HG02973 (cell line): ENCODE measurements around the gene CREBRF.
A peak's percentile ranks its signal among the peaks of the same experiment; 100 is the strongest.
"Not testable (repeated sequence)": the region's sequence is repeated elsewhere in the genome, so short reads cannot be mapped to it uniquely, and the experiment has no call there.

Experiments used
- ATAC-seq: cut with Tn5 transposase; IDR thresholded peaks from one replicate; pipeline ENCODE4 v1.9.1; 2021; ENCODE audit warnings: moderate library complexity; ENCODE audit not compliant: unreplicated experiment

CREBRF gene

DNA sequence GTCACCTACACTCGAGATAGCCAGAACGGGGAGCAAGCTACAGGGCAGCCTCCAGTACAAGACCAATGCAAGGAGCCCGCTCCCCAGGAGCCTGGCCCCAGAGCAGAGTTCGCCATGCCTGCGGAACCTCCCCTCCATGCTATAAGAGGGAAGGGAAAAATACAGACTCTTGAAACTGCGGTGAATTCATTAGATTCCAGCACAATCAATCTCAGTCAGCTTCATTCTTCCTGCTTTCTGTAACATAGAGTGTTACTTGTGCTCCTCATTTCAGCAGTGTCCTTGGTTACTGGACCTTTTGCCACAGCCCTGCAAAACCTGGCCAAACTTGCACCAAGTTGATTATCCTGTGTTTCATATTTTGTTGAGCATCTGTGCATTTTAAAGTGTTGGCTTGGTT lies 22.2 kb upstream of the CREBRF start:
- ATAC-seq: no peak

DNA sequence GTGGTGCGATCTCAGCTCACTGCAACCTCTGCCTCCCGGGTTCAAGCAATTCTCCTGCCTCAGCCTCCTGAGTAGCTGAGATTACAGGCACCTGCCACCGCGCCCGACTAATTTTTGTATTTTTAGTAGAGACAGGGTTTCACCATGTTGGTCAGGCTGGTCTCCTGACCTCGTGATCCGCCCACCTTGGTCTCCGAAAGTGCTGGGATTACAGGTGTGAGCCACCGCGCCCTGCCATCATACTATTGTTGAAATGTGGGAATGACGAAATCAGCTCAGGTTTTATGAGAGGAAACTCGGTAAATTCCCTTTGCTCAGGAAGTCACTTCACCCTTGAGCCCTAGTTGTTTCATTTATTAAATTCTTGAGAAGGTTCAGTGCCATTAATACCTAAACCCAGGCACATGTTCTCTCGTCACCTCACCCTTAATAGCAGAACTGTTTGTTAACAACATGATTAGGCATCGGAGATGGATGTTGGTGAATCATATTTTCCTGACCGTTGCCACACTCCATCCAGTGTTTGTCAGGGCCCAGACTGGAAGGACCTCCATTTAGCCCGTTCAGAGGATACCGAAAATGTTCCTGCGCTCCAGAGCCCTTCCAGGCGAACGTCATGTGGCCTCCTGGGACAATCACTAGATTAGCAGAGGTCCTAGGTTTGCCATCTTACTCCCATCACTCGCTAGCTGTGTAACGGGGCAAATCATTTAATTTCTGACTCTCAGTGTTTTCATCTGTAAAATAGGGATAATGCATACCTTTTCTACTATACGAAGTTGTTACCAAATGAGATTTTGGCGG lies 20.0 kb upstream of the CREBRF start:
- ATAC-seq: peak; percentile 47

DNA sequence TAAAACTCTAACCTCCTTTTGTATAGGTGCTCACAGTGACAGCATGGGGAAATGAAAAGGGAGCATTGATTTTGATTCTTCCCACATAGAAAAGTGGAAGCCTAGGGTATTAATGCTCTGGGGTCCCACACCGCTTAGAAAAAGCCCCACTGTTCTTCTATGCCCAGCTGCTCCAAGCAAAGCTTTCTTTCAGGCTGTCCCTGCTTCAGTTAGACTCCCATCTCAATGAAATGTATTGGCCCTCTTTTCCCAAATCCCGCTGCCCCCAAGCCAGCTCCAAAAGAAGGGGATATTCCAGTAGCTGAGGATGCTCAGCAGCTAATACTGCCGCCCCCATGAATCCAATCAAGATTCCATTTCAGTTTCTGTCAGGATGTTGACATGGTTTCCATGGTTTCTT lies 17.0 kb upstream of the CREBRF start:
- no peak for ATAC-seq

DNA sequence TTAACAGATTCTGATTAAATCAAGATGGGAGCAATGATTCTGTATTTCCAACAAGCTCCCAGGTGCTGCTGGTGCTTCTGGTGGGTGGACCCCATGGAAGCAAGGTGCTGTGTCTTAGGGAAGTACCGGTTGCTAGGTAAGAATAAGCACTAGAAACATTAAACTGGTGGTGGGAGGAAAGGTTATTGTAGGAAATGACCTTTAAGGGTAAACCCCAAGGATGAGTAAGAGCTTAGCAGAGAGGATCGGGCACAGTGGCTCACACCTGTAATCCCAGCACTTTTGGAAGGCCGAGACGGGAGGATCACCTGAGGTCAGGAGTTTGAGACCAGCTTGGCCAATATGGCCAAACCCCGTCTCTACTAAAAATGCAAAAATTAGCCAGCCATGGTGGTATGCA lies 16.2 kb upstream of the CREBRF start:
- ATAC-seq: no peak

DNA sequence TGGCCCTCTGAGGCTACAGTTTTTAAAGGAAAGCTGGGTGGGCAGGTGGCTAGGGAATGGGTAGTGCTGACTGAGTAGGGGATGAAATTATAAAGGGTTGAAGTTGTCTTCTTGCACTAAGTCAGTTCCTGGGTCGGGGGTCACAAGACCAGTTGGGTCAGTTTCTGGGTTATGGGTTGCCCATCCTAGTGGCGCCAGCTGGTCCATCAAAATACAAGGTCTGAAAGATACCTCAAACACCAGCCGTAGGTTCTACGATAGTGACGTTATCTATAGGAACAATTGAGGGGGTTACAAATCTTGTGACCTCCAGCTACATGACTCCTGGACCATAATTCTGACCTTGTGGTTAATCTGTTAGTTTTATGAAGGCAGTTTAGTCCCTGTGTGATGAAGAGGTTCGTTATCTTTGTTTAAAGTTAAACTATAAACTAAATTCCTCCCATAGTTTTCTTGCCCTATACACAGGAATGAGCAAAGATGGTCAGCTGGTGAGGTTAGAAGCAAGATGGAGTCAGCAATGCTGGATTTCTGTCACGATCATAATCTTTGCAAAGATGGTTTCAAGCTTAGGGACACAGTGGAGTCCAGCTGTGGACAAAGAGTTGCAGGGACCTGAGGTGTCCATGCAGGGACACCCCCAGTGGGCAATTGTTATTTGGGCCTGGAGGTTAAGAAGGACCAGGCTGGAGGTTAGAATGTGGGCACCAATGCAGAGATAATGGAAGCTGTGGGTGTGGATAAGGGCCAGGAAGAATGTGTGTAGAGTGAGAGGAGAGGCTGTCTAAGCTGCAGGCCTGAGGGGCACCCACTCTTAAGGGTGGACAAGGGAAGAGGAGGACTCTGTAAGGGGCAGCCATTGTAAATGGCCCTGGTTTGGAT lies 14.0 kb upstream of the CREBRF start:
- no peak for ATAC-seq

DNA sequence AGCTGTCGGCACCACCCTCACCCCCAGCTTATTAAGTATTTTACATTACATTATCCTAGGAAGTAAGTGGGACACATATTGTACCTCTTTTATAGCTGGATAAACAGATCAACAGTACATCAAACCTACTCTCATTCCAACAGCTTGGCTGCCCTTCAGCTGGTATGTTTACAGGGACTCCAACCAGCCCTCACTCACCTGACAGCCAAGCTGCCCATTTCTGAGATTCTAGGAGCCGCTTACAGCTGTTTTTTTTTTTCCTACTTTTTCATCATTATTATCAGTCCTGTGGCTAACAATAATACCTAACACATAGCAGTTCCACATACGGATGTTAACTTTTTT lies 13.4 kb upstream of the CREBRF start:
- no peak for ATAC-seq

DNA sequence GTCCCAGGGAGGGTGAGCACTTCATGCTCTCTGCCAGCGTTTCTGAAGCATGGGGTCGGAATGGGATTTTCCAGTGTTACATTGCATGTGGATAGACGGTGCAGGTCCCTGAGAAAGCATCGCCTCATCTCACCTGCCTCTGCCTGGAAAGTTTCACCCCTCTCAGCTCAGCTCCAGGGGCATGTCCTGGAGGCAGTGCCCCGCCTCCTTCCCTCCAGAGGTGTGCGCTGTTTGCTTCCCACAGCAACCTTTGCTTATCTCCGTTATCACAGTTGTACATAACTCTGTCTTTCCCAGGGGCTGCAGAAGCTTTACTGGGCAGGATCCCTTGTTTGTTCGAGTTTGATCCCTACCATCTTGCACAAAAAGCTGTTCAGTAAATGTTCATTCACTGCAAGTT lies 10.7 kb upstream of the CREBRF start:
- ATAC-seq: no peak

DNA sequence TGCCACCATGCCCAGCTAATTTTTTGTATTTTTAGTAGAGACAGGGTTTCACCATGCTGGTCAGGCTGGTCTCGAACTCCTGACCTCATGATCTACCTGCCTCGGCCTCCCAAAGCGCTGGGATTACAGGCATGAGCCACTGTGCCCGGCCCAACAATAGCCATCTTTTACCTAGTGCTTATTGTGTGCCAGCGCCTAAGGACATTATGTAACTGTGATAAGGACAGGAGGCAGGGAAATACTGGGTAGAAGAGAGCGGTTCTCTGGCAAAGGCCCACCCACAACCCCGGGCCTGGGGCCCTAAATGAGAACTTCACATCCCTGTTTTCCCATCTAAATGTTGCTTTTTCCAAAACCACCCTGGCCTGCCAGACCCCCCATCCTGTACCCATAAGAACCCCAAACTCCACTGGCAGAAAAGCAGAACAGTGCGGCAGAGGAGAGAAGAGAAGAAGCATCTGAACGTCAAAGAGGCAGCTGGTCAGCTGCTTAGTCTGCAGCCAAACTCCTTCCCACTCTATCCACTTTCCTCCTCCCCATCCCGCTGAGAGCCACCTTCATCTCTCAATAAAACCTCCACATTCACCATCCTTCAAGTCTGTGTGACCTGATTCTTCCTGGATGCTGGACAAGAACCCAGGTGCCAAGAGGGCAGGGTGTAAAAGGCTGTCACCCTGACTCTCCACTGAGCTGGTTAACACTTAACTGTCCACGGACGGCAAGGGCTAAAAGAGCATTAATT lies 8.9 kb upstream of the CREBRF start:
- ATAC-seq: not testable (repeated sequence)

DNA sequence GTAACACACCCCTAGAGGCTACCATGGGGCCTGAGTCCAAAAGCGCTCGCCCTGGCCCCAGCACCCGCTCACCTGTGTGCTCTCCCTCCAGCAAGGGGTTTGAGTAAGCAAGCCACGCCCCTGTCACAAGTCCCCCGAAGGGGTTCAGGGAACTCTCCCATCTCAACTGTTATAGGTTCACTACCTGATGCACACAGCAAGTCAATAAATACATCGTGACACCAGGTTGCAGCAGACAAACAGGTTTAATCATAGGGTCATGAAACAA lies 8.4 kb upstream of the CREBRF start:
- ATAC-seq: no peak

DNA sequence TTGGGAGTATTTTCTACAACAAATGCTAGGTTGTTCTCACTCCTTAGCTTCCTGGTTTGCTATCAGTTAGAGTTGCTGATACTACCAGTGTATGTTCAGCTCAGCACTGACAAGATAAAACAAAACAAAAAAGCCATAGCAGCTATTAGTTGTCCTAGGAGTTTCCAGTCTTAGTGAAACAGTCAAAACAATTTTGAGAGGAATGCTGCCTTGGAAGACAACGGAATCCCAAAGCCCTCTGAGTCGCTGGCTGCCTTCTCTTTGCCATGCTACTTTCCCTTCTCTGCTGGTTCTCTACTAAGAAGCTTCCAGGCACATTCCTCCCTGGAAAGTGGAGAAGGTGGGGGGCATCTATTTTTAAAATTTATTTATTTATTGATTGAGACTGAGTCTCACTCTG lies 5.4 kb upstream of the CREBRF start:
- no peak for ATAC-seq

DNA sequence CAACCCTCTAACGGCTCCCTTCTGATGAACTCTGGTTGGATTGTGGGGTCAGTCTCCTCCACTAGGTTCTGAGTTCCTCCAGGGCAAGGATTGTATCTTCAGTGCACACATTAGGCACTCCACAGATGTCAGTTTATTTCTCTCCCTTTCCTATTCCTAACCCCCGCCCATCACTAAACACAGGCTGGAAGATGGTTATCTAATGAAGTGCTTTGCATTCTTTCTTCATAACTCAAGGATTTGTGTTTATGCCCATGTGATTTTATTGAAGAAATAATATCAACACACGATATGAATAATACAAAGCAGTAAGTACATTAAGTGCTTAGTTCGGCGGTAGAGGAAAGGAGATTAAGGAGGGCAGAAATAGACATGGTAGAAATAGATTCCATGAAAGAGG lies 4.4 kb upstream of the CREBRF start:
- ATAC-seq: no peak

DNA sequence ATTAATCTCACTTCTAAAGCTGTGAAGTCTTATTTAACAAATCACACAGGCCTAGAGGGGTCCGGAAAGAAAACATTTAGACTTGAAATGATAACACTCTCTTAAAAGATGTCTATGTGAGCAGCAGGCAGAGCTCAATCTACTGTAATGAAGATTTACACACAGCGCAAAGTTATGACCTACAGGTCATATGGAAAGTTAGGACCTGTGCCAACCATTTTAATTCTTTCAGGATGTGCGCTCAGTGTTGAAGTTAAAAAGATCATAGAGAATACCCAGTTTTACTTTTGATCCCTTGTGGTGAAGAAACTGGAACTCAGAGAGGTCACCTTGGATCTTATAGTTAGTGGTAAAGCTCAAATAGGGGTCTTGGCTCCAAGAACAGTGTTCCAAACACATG lies 3.1 kb upstream of the CREBRF start:
- no peak for ATAC-seq

DNA sequence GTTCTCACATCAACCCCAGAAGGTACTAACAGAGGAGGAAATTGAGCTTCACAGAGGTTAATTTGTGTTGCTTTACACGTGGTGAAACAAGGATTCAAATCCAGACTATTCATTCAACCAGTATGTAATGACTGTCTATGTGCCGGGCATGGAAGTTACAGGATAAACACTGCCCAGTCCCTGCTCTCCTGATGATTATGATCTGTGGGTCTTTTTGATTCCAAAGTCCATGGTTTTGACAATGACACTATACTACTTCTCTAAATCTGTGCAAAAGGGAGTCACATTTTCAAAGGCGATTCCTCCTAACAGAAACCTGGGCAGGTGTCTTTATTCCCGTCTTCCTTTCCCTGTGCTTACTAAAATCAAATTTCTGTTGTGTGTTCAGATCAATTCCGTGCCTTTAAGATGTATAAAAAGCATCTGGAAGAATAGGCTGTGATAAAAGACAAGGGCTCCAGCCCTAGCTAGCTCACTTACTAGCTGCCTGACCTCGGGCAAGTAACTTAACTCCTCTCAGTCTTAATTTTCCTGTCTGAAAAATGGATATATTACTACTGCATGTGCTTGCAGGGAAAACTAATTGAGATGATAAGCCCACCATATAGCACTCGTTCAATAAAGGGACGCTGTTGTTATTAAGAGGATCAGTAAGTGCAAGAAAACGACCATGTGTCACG lies 970 bp upstream of the CREBRF start:
- no peak for ATAC-seq

DNA sequence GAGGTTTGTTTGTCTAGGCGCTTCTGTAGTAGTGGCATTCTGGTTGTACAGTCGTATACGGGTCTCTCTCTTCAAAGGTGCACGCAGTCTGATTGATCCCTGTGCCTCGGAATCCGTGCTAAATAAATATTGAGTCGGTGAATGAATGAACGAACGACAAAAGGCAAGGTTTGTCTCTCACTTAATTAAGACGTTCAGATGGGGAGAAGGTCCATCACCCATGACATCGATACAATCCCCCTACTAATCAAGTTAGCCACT lies 500 bp upstream of the CREBRF start:
- ATAC-seq: no peak

DNA sequence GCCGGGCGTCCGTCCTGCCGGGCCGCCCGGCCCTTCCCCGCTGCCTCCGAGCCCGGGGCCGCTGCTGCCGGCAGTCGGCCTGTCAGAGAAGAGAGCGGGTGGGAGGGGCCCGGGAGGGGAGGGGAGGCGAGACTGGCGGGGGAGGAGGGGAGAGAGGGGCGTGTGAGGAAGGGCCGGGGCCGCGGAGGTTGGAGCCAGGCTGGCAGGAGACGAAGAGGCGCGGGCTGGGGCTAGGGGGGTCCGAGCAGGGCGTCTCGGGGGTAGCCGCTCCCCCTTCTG lies 570 bp downstream of the CREBRF start:
- peak; percentile 19 for ATAC-seq

DNA sequence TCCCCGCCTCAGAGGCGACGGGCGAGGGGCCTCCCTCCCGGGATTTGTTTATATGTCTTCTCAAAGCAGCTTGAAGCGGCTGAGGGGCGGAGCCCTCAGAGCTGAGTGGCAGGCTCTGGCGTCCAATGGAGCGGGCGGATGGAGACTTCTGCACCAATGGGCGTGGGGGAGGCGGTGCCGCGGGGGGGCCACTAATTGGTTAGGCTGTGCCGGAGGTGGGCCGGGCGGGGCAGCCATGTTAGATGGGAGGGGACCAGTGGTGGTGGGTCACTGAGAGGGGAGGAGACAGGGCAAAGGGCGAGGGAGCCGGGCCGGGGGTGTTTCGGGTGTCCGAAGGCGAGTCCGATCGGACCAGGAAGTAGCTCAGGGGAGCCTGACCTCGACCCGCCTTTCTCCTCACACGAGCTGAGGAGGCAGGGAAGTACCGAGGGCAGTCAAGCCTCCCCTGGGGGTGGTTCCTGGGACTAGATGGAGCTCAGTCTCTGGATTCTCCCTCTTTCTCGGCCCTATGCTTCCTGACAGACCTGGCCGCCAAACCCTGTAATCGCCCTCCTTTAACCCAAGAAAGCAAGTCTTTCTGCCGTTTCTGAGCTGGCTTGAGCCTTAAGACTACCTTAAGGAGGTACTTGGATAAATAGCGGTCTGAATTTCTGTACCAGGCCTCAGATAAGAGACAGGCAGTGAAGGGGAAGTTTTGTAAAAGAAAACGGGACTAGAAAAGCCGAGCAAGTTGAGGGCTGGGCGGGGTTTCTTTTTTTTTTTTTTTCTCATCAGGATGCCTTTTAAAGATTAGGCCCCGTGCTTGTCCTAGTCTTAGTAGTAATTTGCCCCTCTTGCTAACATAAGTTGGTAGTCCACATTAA lies 1.1 kb downstream of the CREBRF start:
- ATAC-seq: peak; percentile 75

DNA sequence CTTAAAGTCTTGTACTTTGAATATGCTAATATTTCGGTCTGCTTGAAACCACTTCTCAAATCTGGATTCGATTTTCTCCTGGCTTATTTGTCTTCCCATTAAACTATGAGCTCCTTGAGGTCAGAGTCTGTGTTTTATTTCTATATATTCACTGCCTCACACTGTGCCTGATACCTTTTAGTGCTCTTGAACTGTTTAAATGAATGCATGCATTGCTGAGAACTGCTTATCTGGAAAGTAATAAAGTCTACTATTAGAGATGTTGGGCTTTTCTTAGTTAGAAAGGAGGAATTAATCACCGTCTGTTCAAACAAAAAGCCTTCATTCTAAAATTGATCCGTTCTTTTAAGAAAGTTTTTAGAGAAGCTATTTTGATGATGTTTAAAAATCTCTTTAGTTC lies 6.0 kb downstream of the CREBRF start:
- no peak for ATAC-seq

DNA sequence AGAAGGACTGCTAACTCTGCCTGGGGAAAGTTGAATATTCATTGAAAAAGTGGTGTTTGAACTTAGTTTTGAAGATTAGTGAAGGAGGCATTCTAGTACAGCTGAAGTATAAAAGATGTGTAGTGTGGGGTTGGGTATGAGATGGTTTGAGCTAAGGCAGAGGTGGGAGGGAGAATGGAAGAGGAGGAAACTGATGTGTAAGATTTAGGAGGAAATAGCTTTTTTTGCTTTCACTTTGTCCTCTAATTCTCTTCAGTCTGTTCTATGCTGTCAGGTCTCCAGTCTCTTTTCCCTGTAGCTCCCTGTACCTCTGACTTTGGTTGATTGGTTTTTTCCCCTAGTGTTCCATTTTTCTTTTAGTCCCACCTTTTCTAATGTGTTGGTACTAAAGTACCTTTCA lies 9.0 kb downstream of the CREBRF start:
- ATAC-seq: no peak

DNA sequence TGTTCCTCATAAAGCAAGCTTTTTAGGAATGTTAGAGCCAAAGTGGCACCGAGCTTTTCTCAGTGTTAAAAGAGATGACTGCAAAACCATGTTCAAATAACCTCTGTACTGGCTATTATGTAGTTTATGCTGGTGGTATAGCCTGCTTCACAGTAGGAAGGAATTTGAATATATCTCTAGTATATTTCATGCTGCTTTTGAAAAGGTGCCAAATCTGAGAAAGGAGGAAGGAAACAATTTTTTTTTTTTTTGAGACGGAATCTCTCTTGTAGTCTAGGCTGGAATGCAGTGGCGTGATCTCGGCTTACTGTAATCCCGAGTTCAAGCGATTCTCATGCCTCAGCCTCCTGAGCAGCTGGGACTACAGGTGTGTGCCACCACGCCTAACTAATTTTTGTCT lies 13.5 kb downstream of the CREBRF start:
- no peak for ATAC-seq

DNA sequence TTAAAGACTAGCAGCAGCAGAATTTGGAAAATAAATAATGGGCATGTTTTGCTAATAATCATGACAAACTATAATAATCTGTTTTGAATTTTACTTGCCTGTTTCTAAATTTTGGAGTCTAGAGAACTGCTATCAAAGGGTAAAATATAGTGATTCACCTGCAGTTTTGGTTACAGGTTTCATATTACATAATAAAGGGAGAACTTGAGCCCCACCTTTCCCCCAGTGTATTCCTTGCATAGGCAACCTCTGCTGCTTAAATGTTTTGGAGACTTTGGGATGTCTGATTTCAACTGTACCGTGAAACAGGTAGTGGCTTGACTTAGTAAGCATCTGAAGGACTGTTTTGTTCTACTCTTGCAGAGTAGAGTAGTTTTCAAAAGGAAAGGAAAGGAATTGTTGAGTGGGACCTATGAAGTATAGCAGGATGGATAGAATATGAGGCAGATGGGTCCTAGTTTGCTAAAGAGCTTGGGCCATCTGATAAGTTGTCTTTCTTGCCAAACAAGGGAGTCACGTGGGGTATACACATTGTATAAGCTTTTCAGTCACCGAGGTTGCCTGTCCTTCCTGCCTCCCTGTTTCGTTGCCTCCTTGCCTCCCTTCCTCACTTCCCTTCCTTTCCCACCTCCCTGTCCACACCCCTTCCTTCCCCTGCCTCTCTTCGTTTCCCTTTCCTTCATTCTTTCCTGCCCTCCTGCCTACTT lies 19.1 kb downstream of the CREBRF start:
- ATAC-seq: no peak
